AML-193 (cell line): Measurements from ENCODE around the gene ELFN1.

ENCODE experiments used
- DNase-seq, 2 experiments: peaks; one replicate each; lab custom pipeline; 2025; lab: John Stamatoyannopoulos, UW

ELFN1 gene

GRCh38 chr7:1642291-1642731 lies 27.8 kb upstream of the ELFN1 start:
- DNase-seq = no peak

GRCh38 chr7:1643270-1644092 lies 26.6 kb upstream of the ELFN1 start:
- no peak for DNase-seq

- no peak for DNase-seq
Observed at GRCh38 chr7:1644341-1645070, 25.6 kb upstream of the ELFN1 start.

GRCh38 chr7:1645071-1645409 lies 25.0 kb upstream of the ELFN1 start:
- no peak for DNase-seq

GRCh38 chr7:1645476-1645875 lies 24.6 kb upstream of the ELFN1 start:
- DNase-seq = no peak

GRCh38 chr7:1646391-1646790 lies 23.7 kb upstream of the ELFN1 start:
- DNase-seq = no peak

GRCh38 chr7:1646957-1647891 lies 22.9 kb upstream of the ELFN1 start:
- no peak for DNase-seq

- no peak for DNase-seq
Observed at GRCh38 chr7:1647961-1648672, 22.0 kb upstream of the ELFN1 start.

- DNase-seq = no peak
Observed at GRCh38 chr7:1649751-1650326, 20.2 kb upstream of the ELFN1 start.

- no peak for DNase-seq
Observed at GRCh38 chr7:1650363-1651030, 19.6 kb upstream of the ELFN1 start.

GRCh38 chr7:1651031-1651446 lies 19.0 kb upstream of the ELFN1 start:
- DNase-seq = no peak

- DNase-seq = no peak
Observed at GRCh38 chr7:1651891-1652290, 18.2 kb upstream of the ELFN1 start.

- no peak for DNase-seq
Observed at GRCh38 chr7:1653500-1653899, 16.6 kb upstream of the ELFN1 start.

GRCh38 chr7:1654111-1654510 lies 16.0 kb upstream of the ELFN1 start:
- DNase-seq = no peak

- no peak for DNase-seq
Observed at GRCh38 chr7:1654738-1655475, 15.2 kb upstream of the ELFN1 start.

- no peak for DNase-seq
Observed at GRCh38 chr7:1659696-1660095, 10.4 kb upstream of the ELFN1 start.

GRCh38 chr7:1661461-1661860 lies 8.6 kb upstream of the ELFN1 start:
- no peak for DNase-seq

- no peak for DNase-seq
Observed at GRCh38 chr7:1662101-1662500, 8.0 kb upstream of the ELFN1 start.

GRCh38 chr7:1662767-1663166 lies 7.3 kb upstream of the ELFN1 start:
- no peak for DNase-seq

- no peak for DNase-seq
Observed at GRCh38 chr7:1663223-1663622, 6.9 kb upstream of the ELFN1 start.
